Spinal cord (tissue), 10 donors: Measurements from ENCODE around the gene LIN7A. TPM values are rescaled to one million over a fixed set of nuclear protein-coding genes. Genes with fewer than 3 reads are reported as not detected.

ENCODE experiments used
- DNase-seq, 6 donors: peaks; one replicate each; pipeline versions ENCODE4 v3.0.0 to v3.0.0-alpha.2; 2013 to 2015; ENCODE audit warnings: low spot score in 6 of 6, low read depth in 4 of 6
- H3K27ac ChIP-seq: one replicate; pipeline ENCODE4 v1.5.1; 2013; ENCODE audit warnings: low read depth, low read length, control low read depth
- H3K27me3 ChIP-seq: one replicate; pipeline ENCODE4 v1.6.1; 2013; ENCODE audit warnings: low read length; ENCODE audit not compliant: control insufficient read depth, insufficient read depth
- H3K36me3 ChIP-seq: one replicate; pipeline ENCODE4 v1.6.1; 2013; ENCODE audit warnings: low read length; ENCODE audit not compliant: control insufficient read depth, insufficient read depth
- H3K4me1 ChIP-seq: one replicate; pipeline ENCODE4 v1.6.1; 2013; ENCODE audit warnings: low read length; ENCODE audit not compliant: control insufficient read depth, insufficient read depth
- H3K4me3 ChIP-seq: one replicate; pipeline ENCODE4 v1.5.1; 2013; ENCODE audit warnings: low read depth, low read length, control low read depth
- H3K9me3 ChIP-seq: one replicate; pipeline ENCODE4 v1.6.1; 2013; ENCODE audit warnings: low read length; ENCODE audit not compliant: control insufficient read depth, insufficient read depth
- WGBS: methylation state at CpG from one replicate; pipeline ENCODE4 v1.1.5; 2013; ENCODE audit warnings: missing lambda C conversion rate; ENCODE audit not compliant: insufficient coverage; 5-methylcytosine and 5-hydroxymethylcytosine counted together
- polyA plus RNA-seq, 2 donors: library from polyadenylated mRNA; unstranded; fragments of 120-200 nt; gene quantifications; one replicate each; pipeline ENCODE4 v1.2.1, GENCODE V29; 2013; ENCODE audit not compliant: insufficient read length in 2 of 2
- small RNA-seq: library from RNA; depleted of rRNA; stranded (forward); fragments of <200 nt; gene quantifications from one replicate; pipeline ENCODE3, GENCODE V24; 2014; ENCODE audit warnings: low replicate concordance
- total RNA-seq, 2 donors: library from RNA; depleted of rRNA in 1 of 2; stranded (reverse); fragments of 120-200 nt in 1 of 2; fragments of >200 nt in 1 of 2; gene quantifications; one replicate each; pipeline versions ENCODE4 v1.2.3 to v1.2.4, GENCODE V29; 2013 to 2014
- donor health status: healthy.

The LIN7A gene
- total and polyA plus RNA-seq, 4 donors: 12.0 to 41.3 (median 15.8) TPM

- no peak for DNase-seq
- Histone ChIP-seq H3K36me3 (no peaks in the 10 kb centered on the region), H3K27ac (no peak overlapping the region), H3K9me3 (no peaks in the 10 kb centered on the region), H3K4me1 (no peaks in the 10 kb centered on the region), H3K4me3 (no peak overlapping the region), H3K27me3 (no peaks in the 10 kb centered on the region)
Observed at GRCh38 chr12:80752464-80752863, 185.3 kb downstream of the LIN7A start.

- no peaks in the 10 kb centered on the region for H3K36me3 ChIP-seq
- H3K27me3 ChIP-seq: no peaks in the 10 kb centered on the region
- peak in 1 of 6 donors; percentile 9 for DNase-seq
- H3K9me3 ChIP-seq: no peaks in the 10 kb centered on the region
- 57% methylated on average over 1 of the region's 2 CpGs for WGBS
- no peaks in the 10 kb centered on the region for H3K4me1 ChIP-seq
- no peak overlapping the region for H3K4me3 ChIP-seq
- no peak overlapping the region for H3K27ac ChIP-seq
Observed at GRCh38 chr12:80749456-80749855, 188.3 kb downstream of the LIN7A start.

GRCh38 chr12:80747800-80748199 lies 189.9 kb downstream of the LIN7A start:
- peak in 1 of 6 donors; percentile 5 for DNase-seq
- WGBS: no CpG with 5 or more reads among the region's 2 CpGs
- no peak overlapping the region for H3K4me3 ChIP-seq
- H3K27ac ChIP-seq: no peak overlapping the region
- H3K4me1 ChIP-seq: no peaks in the 10 kb centered on the region
- no peaks in the 10 kb centered on the region for H3K9me3 ChIP-seq
- no peaks in the 10 kb centered on the region for H3K27me3 ChIP-seq
- H3K36me3 ChIP-seq: no peaks in the 10 kb centered on the region

GRCh38 chr12:80745851-80746505 lies 191.8 kb downstream of the LIN7A start:
- Histone ChIP-seq H3K4me3 (no peak overlapping the region), H3K27me3 (no peaks in the 10 kb centered on the region), H3K36me3 (no peaks in the 10 kb centered on the region), H3K4me1 (no peaks in the 10 kb centered on the region), H3K9me3 (no peaks in the 10 kb centered on the region), H3K27ac (no peak overlapping the region)
- DNase-seq: peak in 2 of 6 donors; percentile 39 to 59
- 68% methylated on average over 3 of the region's 6 CpGs for WGBS

Small RNAs within 50 kb of the gene (small RNA-seq; reads per million reads assigned to genes)
- gene MIR617: not detected
- 1.0 reads per million, percentile 79 among the genes with 10 or more reads in this experiment for gene MIR618

Other genes with a start within 250 kb of the LIN7A start
- 1 to 10 TPM in 1 of 2 donors, under 1 TPM in 1; 0.61 to 1.1 TPM for gene MYF6, start 230.3 kb downstream of the LIN7A start, total RNA-seq
- gene MYF6, start 230.3 kb downstream of the LIN7A start, polyA plus RNA-seq: 1 to 10 TPM; 2.2 to 3.5 TPM
- gene MYF5, start 221.0 kb downstream of the LIN7A start, total RNA-seq: not detected
- not detected for gene MYF5, start 221.0 kb downstream of the LIN7A start, polyA plus RNA-seq
- 10 to 100 TPM; 26.0 to 32.1 TPM for gene ACSS3, start 140.1 kb upstream of the LIN7A start, total RNA-seq
- 10 to 100 TPM in 1 of 2 donors, 1 to 10 TPM in 1; 8.7 to 10.6 TPM for gene ACSS3, start 140.1 kb upstream of the LIN7A start, polyA plus RNA-seq